Bronchial epithelial cell (primary cell): ENCODE measurements around the gene DIS3L. TPM values are rescaled to one million over a fixed set of nuclear protein-coding genes. Genes with fewer than 3 reads are reported as not detected.

Source experiments
- total RNA-seq: library from RNA; depleted of rRNA; stranded (reverse); fragments of >200 nt; gene quantifications from 2 replicates; pipeline ENCODE4 v1.2.1, GENCODE V29; 2014

Gene DIS3L
- total RNA-seq, 1 donor from 2014 or later: 19.2 TPM

Other genes with a start within 250 kb of the DIS3L start
- gene MEGF11, start 39.8 kb upstream of the DIS3L start, total RNA-seq: not detected in 2 replicates
- 10.5 and 17.8 TPM in 2 replicates for gene TIPIN, start 63.1 kb downstream of the DIS3L start, total RNA-seq
- 57.7 and 70.0 TPM in 2 replicates for gene MAP2K1, start 93.3 kb downstream of the DIS3L start, total RNA-seq
- 43.3 and 43.7 TPM in 2 replicates for gene SNAPC5, start 204.2 kb downstream of the DIS3L start, total RNA-seq
- 2,077 and 4,509 TPM in 2 replicates for gene RPL4, start 211.3 kb downstream of the DIS3L start, total RNA-seq
- gene ZWILCH, start 211.8 kb downstream of the DIS3L start, total RNA-seq: 6.1 and 8.2 TPM in 2 replicates